HEK293T (cell line): ENCODE results near the gene PLEK2.

Experiments used
- ELF4 ChIP-seq: fragments of 450-650 bp; IDR thresholded peaks from 2 replicates; pipeline ENCODE4 v1.6.1; 2017; ENCODE audit warnings: antibody characterized with exemption
- FOXM1 ChIP-seq: fragments of 450-650 bp; IDR thresholded peaks from 2 replicates; pipeline ENCODE4 v1.6.1; 2017; ENCODE audit warnings: mild to moderate bottlenecking, borderline replicate concordance
- NFRKB ChIP-seq: fragments of 450-650 bp; IDR thresholded peaks from 2 replicates; pipeline ENCODE4 v1.6.1; 2016; ENCODE audit warnings: mild to moderate bottlenecking, moderate library complexity
- PKNOX1 ChIP-seq: fragments of 450-650 bp; IDR thresholded peaks from 2 replicates; pipeline ENCODE4 v1.6.1; 2016
- SP1 ChIP-seq: fragments of 450-650 bp; IDR thresholded peaks from 2 replicates; pipeline ENCODE4 v1.6.1; 2017
- SUZ12 ChIP-seq: fragments of 450-650 bp; IDR thresholded peaks from 2 replicates; pipeline ENCODE4 v1.6.1; 2016; ENCODE audit warnings: mild to moderate bottlenecking
- TARDBP ChIP-seq: fragments of 450-650 bp; IDR thresholded peaks from 2 replicates; pipeline ENCODE4 v1.6.1; 2016

- TF ChIP-seq ELF4 (no peak), SUZ12 (no peak), TARDBP (no peak), NFRKB (no peak), SP1 (no peak), FOXM1 (no peak), PKNOX1 (no peak)
Observed at GRCh38 chr14:67397536-67397935, 14.4 kb downstream of the PLEK2 start.
